Esophagus squamous epithelium (tissue), 4 donors: ENCODE data around the gene HMG20A.

Source experiments
- CTCF ChIP-seq, 6 experiments: fragments of 450-650 bp in 4 of 6; fragments of 200-600 bp in 2 of 6; sonication (generic) in 2 of 6; IDR thresholded peaks; one replicate each; pipeline ENCODE4 v1.5.1; 2016 to 2019; ENCODE audit warnings: antibody characterized with exemption in 6 of 6, mild to moderate bottlenecking in 4 of 6, moderate library complexity in 4 of 6
- POLR2A ChIP-seq, 4 donors: fragments of 450-650 bp; IDR thresholded peaks; one replicate each; pipeline ENCODE4 v1.6.1; 2017; ENCODE audit warnings: antibody characterized with exemption in 4 of 4, mild to moderate bottlenecking in 4 of 4, moderate library complexity in 3 of 4

GRCh38 chr15:77426871-77427270 is 6.2 kb downstream of the HMG20A start:
- no peak for TF ChIP-seq POLR2A (IDR thresholded peaks at IDR 0.05)
- TF ChIP-seq CTCF (IDR thresholded peaks at IDR 0.05) = no peak
